PC-3 (cell line): ENCODE data around the gene KCNK5. TPM values are rescaled to one million over a fixed set of nuclear protein-coding genes. Genes with fewer than 3 reads are reported as not detected.

Experiments used
- ATAC-seq: fragments of 200-7000 bp; cut with Tn5 transposase; 2 replicates; pipeline ENCODE4 v1.9.1; 2020; ENCODE audit warnings: mild to moderate bottlenecking, moderate library complexity
- BruUV-seq: library from RNA; stranded (reverse); fragments of 400-500 nt; replicated peaks from 2 replicates; lab custom pipeline; 2021; lab: Mats Ljungman, UMichigan
- CTCF ChIA-PET: fragments of 300-600 bp; sonication (Branson Sonifier 250); formaldehyde crosslinking; loops from one replicate; lab custom pipeline; 2022; ENCODE audit warnings: antibody characterized with exemption; lab: Charles Lee
- POLR2A ChIA-PET: fragments of 300-600 bp; sonication (Branson Sonifier 250); formaldehyde crosslinking; loops from one replicate; lab custom pipeline; 2022; ENCODE audit warnings: antibody characterized with exemption; ENCODE audit not compliant: unreplicated experiment; lab: Charles Lee
- DNase-seq: peaks from one replicate; pipeline ENCODE4 v3.0.0-alpha.2; 2015
- H2AFZ ChIP-seq: fragments of 300-600 bp; sonication (generic); 2 replicates; pipeline ENCODE4 v1.6.0; 2016; ENCODE audit warnings: antibody characterized with exemption, low read length
- H3F3A ChIP-seq: fragments of 300-600 bp; sonication (generic); one replicate; pipeline ENCODE4 v1.6.0; 2017; ENCODE audit warnings: antibody characterized with exemption, low read length, control low read depth, mild to moderate bottlenecking; ENCODE audit not compliant: unreplicated experiment
- H3K27ac ChIP-seq: fragments of 300-600 bp; sonication (generic); 2 replicates; pipeline ENCODE4 v1.5.1; 2016; ENCODE audit warnings: mild to moderate bottlenecking, low read length
- H3K27me3 ChIP-seq: fragments of 300-600 bp; sonication (generic); 2 replicates; pipeline ENCODE4 v1.6.1; 2016; ENCODE audit warnings: low read length, mixed read lengths
- H3K36me3 ChIP-seq: fragments of 300-600 bp; sonication (generic); 2 replicates; pipeline ENCODE4 v1.6.1; 2016; ENCODE audit warnings: low read depth, mixed run types, low read length, mixed read lengths
- H3K4me1 ChIP-seq: fragments of 300-600 bp; sonication (generic); 2 replicates; pipeline ENCODE4 v1.5.1; 2016; ENCODE audit warnings: low read length; ENCODE audit not compliant: insufficient read depth
- H3K4me2 ChIP-seq: fragments of 300-600 bp; sonication (generic); 2 replicates; pipeline ENCODE4 v1.6.0; 2016; ENCODE audit warnings: low read length
- H3K4me3 ChIP-seq: fragments of 300-600 bp; sonication (generic); 2 replicates; pipeline ENCODE4 v1.5.1; 2016; ENCODE audit warnings: mild to moderate bottlenecking, low read length, mixed read lengths
- H3K79me2 ChIP-seq: fragments of 300-600 bp; sonication (generic); 2 replicates; pipeline ENCODE4 v1.6.1; 2017; ENCODE audit warnings: low read length, mixed read lengths
- H3K9ac ChIP-seq: fragments of 300-600 bp; sonication (generic); 2 replicates; pipeline ENCODE4 v1.6.0; 2016; ENCODE audit warnings: mild to moderate bottlenecking, low read length
- H3K9me2 ChIP-seq: fragments of 300-600 bp; sonication (generic); replicated peaks from 2 replicates; pipeline ENCODE4 v1.6.1; 2016; ENCODE audit warnings: mixed run types, low read length, mixed read lengths
- H3K9me3 ChIP-seq: fragments of 300-600 bp; sonication (generic); 2 replicates; pipeline ENCODE4 v1.6.1; 2016; ENCODE audit warnings: low read length, mixed read lengths
- H4K20me1 ChIP-seq: fragments of 300-600 bp; sonication (generic); 2 replicates; pipeline ENCODE4 v1.6.1; 2016; ENCODE audit warnings: low read length, mixed read lengths
- CTCF ChIP-seq: fragments of 300-600 bp; sonication (generic); conservative IDR thresholded peaks from 2 replicates; pipeline ENCODE4 v1.5.1; 2017; ENCODE audit warnings: antibody characterized with exemption, low read depth, mild to moderate bottlenecking, low read length
- EZH2 ChIP-seq: fragments of 300-600 bp; sonication (generic); IDR thresholded peaks from one replicate; pipeline ENCODE4 v1.6.1; 2017; ENCODE audit warnings: antibody characterized with exemption, mild to moderate bottlenecking, low read length; ENCODE audit not compliant: unreplicated experiment
- EZH2phosphoT487 ChIP-seq: fragments of 300-600 bp; sonication (generic); IDR thresholded peaks from 2 replicates; pipeline ENCODE4 v1.6.1; 2018; ENCODE audit warnings: mild to moderate bottlenecking, antibody characterized with exemption, low read length, borderline replicate concordance
- intact Hi-C: fragments of 100-400 bp; cut with micrococcal nuclease; formaldehyde crosslinking; loops from 2 replicates; pipeline ENCODE4 v1.9.0; 2023
- total RNA-seq: library from RNA; depleted of rRNA; stranded (reverse); fragments of >200 nt; gene quantifications from 2 replicates; pipeline ENCODE4 v1.2.3, GENCODE V29; 2014

Gene KCNK5
- total RNA-seq, 1 experiment from 2014 or later, result 3.5 TPM

- Histone ChIP-seq H2AFZ (no peak overlapping the region), H3K9ac (no peak overlapping the region), H3F3A (no peaks in the 10 kb centered on the region), H3K27ac (no peak overlapping the region), H3K4me1 (no peaks in the 10 kb centered on the region), H3K4me2 (no peak overlapping the region), H3K36me3 (no peaks in the 10 kb centered on the region), H4K20me1 (no peaks in the 10 kb centered on the region), H3K9me2 (no peaks in the 10 kb centered on the region), H3K4me3 (no peak overlapping the region), H3K79me2 (no peaks in the 10 kb centered on the region), H3K27me3 (peaks cover 48% of the 10 kb centered on the region), H3K9me3 (no peaks in the 10 kb centered on the region)
- DNase-seq, result no peak
- TF ChIP-seq EZH2phosphoT487, result no peak
- no peak for TF ChIP-seq EZH2
- no peak for TF ChIP-seq CTCF
- no TSS peak for BruUV-seq
- intact Hi-C loops, result no loop called here
- no peak for ATAC-seq
- ChIA-PET CTCF (no interaction called here), POLR2A (no interaction called here)
Observed at GRCh38 chr6:39226639-39227329, 2.5 kb downstream of the KCNK5 start.

GRCh38 chr6:39225946-39226437 is 3.3 kb downstream of the KCNK5 start:
- Histone ChIP-seq H3K79me2 (no peaks in the 10 kb centered on the region), H3K27me3 (peaks cover 48% of the 10 kb centered on the region), H3K4me3 (no peak overlapping the region), H3K27ac (no peak overlapping the region), H3K4me2 (no peak overlapping the region), H3K9me3 (no peaks in the 10 kb centered on the region), H4K20me1 (no peaks in the 10 kb centered on the region), H2AFZ (no peak overlapping the region), H3K9ac (no peak overlapping the region), H3F3A (no peaks in the 10 kb centered on the region), H3K4me1 (no peaks in the 10 kb centered on the region), H3K36me3 (no peaks in the 10 kb centered on the region), H3K9me2 (no peaks in the 10 kb centered on the region)
- ATAC-seq (no peak), DNase-seq (no peak)
- no peak for TF ChIP-seq EZH2
- TF ChIP-seq CTCF, result no peak
- no peak for TF ChIP-seq EZH2phosphoT487
- intact Hi-C loops, result no loop called here
- CTCF ChIA-PET, result no interaction called here
- POLR2A ChIA-PET, result no interaction called here
- BruUV-seq, result no TSS peak

- no peak overlapping the region for H3K4me2 ChIP-seq
- H3K27ac ChIP-seq, result no peak overlapping the region
- no peak overlapping the region for H3K9ac ChIP-seq
- no peaks in the 10 kb centered on the region for H3F3A ChIP-seq
- no peaks in the 10 kb centered on the region for H4K20me1 ChIP-seq
- no peaks in the 10 kb centered on the region for H3K4me1 ChIP-seq
- no peaks in the 10 kb centered on the region for H3K9me3 ChIP-seq
- no peak overlapping the region for H2AFZ ChIP-seq
- BruUV-seq, result no TSS peak
- intact Hi-C loops, result no loop called here
- ChIA-PET CTCF (no interaction called here), POLR2A (no interaction called here)
- ATAC-seq (no peak), DNase-seq (no peak)
- H3K9me2 ChIP-seq, result no peaks in the 10 kb centered on the region
- TF ChIP-seq EZH2 (no peak), EZH2phosphoT487 (no peak), CTCF (no peak)
- no peak overlapping the region for H3K4me3 ChIP-seq
- H3K79me2 ChIP-seq, result no peaks in the 10 kb centered on the region
- no peaks in the 10 kb centered on the region for H3K36me3 ChIP-seq
- peaks cover 48% of the 10 kb centered on the region for H3K27me3 ChIP-seq
Observed at GRCh38 chr6:39225543-39225942, 3.7 kb downstream of the KCNK5 start.
